Heart left ventricle (tissue), 13 donors: ENCODE measurements around the gene KCNH8.

ENCODE experiments used
- POLR2A ChIP-seq, 2 donors: fragments of 450-650 bp; IDR thresholded peaks; one replicate each; pipeline ENCODE4 v1.6.1; 2017; ENCODE audit warnings: antibody characterized with exemption in 2 of 2, mild to moderate bottlenecking in 2 of 2, moderate library complexity in 2 of 2
- TF ChIP-seq, protein P1 (sequence below), 12 donors: fragments of 200-600 bp; sonication (generic) in 4 of 12; IDR thresholded peaks; one replicate each; pipeline versions ENCODE4 v1.5.0 to v1.8.0; 2018 to 2022; ENCODE audit warnings: antibody characterized with exemption in 12 of 12, mild to moderate bottlenecking in 5 of 12
- donor health status: ischemic (EF 13 %, LVEDD 7.1; RV severe dilation, severe dysfunction).
- donor health status: DM: no; HTN: yes; CAD: no.
- donor health status: DM: no; HTN: no; CAD: no.
- donor health status: ischemic (EF 25% LVEDD 6.9; RV normal size, moderate dysfunction).
- donor health status: ischemic (EF 25% LVEDD 5.7; RV mildly dilated, moderate dysfunction).
- donor health status: ischemic (EF 35%, LVEDD 5.7; RV mildly dilated, moderate dysfunction).
- donor health status: nonischemic (EF 11% LVEDD 7.7; RV severe dilation, severe dysfunction).
- donor health status: DM: yes; HTN: yes; CAD: no.
- donor health status: PGD.
- donor health status: ischemic (EF 29% LVEDD 5.4; RV normal size, mild dysfunction).
- donor health status: nonischemic (EF 23%, LVEDD 6.1; RV moderate dilation, normal function).

DNA sequence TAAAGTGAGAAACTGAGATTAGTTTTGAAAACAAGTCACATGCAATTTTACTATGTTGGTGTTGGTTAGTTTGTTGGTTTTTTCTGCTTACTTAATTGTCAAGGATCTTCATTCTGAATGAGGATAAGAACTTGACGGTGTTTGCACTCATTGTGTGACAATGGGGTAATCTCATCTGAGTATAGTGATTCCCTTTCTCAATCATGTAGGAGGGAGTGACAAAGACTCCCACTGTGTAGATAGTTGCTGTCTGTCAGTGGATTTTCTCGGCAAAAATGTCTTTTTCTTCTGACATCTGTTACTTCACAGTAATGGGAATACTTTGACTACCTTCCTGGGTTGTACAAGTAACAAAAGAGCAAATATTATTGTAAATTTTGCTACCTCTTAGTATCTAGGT, 23.5 kb downstream of the KCNH8 start:
- TF ChIP-seq, protein P1, sequence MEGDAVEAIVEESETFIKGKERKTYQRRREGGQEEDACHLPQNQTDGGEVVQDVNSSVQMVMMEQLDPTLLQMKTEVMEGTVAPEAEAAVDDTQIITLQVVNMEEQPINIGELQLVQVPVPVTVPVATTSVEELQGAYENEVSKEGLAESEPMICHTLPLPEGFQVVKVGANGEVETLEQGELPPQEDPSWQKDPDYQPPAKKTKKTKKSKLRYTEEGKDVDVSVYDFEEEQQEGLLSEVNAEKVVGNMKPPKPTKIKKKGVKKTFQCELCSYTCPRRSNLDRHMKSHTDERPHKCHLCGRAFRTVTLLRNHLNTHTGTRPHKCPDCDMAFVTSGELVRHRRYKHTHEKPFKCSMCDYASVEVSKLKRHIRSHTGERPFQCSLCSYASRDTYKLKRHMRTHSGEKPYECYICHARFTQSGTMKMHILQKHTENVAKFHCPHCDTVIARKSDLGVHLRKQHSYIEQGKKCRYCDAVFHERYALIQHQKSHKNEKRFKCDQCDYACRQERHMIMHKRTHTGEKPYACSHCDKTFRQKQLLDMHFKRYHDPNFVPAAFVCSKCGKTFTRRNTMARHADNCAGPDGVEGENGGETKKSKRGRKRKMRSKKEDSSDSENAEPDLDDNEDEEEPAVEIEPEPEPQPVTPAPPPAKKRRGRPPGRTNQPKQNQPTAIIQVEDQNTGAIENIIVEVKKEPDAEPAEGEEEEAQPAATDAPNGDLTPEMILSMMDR (IDR thresholded peaks at IDR 0.05) = no peak
- no peak for TF ChIP-seq POLR2A (IDR thresholded peaks at IDR 0.05)
